ENCODE measurements around the gene STK32C.

Gene STK32C

DNA sequence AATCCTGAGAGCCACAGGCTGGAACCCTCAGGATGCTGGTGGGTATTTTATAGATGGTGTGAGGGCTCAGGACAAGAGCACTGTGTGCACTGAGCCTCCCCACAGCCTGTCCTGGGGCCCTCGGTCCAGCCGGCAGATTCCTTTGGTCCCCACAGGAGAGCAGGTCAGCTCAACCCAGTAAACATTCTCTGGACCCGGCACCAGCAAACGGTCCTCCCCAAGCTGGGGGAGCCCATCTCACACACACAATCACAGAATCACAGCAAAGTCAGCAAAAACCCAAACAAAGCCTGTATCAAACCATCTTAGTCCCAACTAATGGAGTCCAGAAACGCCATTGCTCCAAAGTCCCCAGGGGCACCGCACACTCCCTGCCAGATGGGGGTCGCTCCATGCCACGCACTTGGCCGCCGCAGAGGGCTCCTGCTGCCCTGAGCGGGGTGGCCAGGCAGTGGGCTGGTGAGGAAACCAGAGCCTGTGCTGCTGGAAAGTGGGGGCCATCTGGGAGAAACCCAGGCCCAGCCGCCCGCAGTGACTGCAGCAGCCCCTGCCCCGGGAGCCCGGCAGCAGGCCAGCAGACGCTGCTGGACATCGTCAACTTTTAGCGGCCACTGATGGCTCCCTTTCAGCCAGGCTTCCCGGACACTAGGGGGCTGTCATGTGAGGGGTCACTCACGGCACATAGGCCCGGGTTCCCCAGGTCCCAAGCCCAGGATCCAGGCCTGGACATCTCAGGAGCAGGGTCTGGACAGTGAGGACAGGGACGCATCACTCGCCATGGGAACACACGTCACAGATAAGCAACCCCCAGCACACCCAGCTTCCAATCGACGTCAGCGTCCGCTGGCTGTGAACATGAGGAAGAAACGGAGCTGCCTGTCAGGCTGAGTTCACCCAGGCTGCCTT lies 68.4 kb downstream of the STK32C start:
- TF ChIP-seq L3MBTL2 (conservative IDR thresholded peaks at IDR 0.05), result no peak
- no peak for TF ChIP-seq SP1 (IDR thresholded peaks at IDR 0.05)
- TF ChIP-seq FOXA1 (IDR thresholded peaks at IDR 0.05), result no peak
- DNase-seq (ENCODE audit: extremely low spot score), result no peak
- CTCF ChIA-PET, result interaction anchor here (0.7 kb wide), 1 partner anchor 132 kb away, joined by 3 read pairs; no protein-coding TSS in a partner anchor
- POLR2A ChIA-PET, result no interaction called here

DNA sequence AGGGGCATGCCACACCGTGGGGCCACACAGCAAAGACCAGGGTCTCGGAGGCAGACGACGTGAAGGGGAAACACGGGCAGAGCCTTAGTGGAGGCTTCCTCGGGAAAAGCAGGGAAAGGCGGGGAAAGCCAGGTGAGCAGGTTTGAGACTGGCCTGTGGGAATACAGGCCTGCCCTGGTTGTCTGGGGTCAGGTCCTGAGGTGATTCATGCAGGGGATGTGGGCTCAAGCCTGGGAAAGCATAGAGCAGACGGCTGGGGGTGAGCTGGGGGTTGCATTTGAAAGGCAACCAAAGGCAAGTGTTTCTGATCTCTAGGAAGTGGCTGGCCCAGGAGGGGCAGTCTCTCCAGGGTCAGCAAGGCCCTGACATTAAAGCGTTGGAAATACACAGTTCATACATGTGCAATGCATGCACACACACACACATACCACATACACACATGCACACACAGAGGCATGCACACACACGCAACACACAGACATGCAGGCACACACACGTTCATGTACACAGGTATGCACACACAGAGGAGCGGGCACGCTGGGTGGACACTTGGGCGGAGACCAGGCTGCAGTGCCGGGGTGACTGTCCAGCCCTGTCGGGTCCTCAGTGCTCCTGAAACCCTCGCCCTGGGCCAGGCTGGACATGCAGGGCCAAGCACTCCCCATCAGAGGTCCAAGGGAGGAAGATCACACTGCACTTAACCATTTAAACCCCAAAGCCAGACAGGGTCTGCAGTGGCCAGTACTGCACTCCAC lies 69.2 kb downstream of the STK32C start:
- TF ChIP-seq BHLHE40 (IDR thresholded peaks at IDR 0.05; ENCODE audit: borderline replicate concordance), result no peak
- TF ChIP-seq SUZ12 (IDR thresholded peaks at IDR 0.05), result no peak
- no peak for TF ChIP-seq HDGF (IDR thresholded peaks at IDR 0.05; ENCODE audit: borderline replicate concordance)
- no peak for DNase-seq (ENCODE audit: extremely low spot score)
- ChIA-PET CTCF (no interaction called here), POLR2A (interaction anchor here (0.8 kb wide), 1 partner anchor 97 kb away, joined by 3 read pairs; no protein-coding TSS in a partner anchor)

DNA sequence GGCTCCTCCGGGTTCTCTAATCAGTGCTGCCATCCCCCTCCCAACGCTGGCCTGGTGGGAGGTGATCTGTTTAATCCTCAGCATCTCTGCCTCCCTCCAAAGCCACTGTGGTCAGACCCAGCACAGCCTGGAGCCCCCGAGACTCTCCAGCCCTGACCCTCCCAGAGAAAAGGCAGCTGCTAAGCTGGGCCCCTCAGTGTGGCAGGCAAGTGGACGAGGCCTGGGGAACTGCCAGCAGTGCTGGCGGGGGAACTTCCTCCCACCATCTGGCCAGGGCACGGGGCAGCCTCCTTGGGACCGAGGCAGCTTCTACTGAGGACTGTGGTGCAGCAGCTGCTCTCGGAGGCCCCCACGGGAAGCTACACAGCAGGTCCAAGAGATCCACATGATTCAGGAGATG lies 69.9 kb downstream of the STK32C start:
- CTCF ChIA-PET, result no interaction called here
- TF ChIP-seq SP1 (IDR thresholded peaks at IDR 0.05) (no peak), FOXK2 (IDR thresholded peaks at IDR 0.05) (no peak), LEF1 (IDR thresholded peaks at IDR 0.05; ENCODE audit: borderline replicate concordance) (no peak)
- TF ChIP-seq, protein P1, sequence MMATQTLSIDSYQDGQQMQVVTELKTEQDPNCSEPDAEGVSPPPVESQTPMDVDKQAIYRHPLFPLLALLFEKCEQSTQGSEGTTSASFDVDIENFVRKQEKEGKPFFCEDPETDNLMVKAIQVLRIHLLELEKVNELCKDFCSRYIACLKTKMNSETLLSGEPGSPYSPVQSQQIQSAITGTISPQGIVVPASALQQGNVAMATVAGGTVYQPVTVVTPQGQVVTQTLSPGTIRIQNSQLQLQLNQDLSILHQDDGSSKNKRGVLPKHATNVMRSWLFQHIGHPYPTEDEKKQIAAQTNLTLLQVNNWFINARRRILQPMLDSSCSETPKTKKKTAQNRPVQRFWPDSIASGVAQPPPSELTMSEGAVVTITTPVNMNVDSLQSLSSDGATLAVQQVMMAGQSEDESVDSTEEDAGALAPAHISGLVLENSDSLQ (IDR thresholded peaks at IDR 0.05), result no peak
- POLR2A ChIA-PET, result interaction anchor here (0.8 kb wide), 1 partner anchor 98 kb away, joined by 3 read pairs; no protein-coding TSS in a partner anchor
- no peak for DNase-seq (ENCODE audit: extremely low spot score)

DNA sequence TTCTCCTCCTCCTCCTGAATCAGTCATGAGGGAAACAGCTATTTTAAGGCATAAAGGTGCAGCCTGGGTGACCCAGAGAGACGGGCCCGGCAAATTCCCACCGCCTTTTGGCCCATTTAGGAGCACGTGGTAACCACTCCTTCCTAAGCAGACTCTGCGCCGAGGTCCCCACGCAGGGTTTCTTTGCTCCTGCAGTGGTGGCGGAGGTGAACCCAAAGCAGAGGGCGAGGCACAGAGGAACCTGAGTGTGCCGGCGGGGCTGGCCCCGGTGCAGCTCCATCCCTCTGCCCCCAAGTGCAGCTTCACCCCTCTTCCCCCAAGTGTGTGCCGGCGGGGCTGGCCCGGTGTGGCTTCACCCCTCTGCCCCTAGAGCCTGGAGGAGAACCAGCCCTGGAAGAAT lies 70.4 kb downstream of the STK32C start:
- DNase-seq (ENCODE audit: extremely low spot score), result no peak
- POLR2A ChIA-PET, result interaction anchor here (0.8 kb wide), 1 partner anchor 99 kb away, joined by 3 read pairs; no protein-coding TSS in a partner anchor
- TF ChIP-seq TARDBP (IDR thresholded peaks at IDR 0.05) (no peak), HDGF (IDR thresholded peaks at IDR 0.05; ENCODE audit: borderline replicate concordance) (no peak), FOXK2 (IDR thresholded peaks at IDR 0.05) (no peak), LEF1 (IDR thresholded peaks at IDR 0.05; ENCODE audit: borderline replicate concordance) (no peak), NFRKB (IDR thresholded peaks at IDR 0.05) (no peak), CTBP1 (IDR thresholded peaks at IDR 0.05; ENCODE audit: borderline replicate concordance) (no peak), ARNT (IDR thresholded peaks at IDR 0.05) (no peak), BHLHE40 (IDR thresholded peaks at IDR 0.05; ENCODE audit: borderline replicate concordance) (no peak)
- TF ChIP-seq, protein P1 (IDR thresholded peaks at IDR 0.05), result no peak
- CTCF ChIA-PET, result no interaction called here

DNA sequence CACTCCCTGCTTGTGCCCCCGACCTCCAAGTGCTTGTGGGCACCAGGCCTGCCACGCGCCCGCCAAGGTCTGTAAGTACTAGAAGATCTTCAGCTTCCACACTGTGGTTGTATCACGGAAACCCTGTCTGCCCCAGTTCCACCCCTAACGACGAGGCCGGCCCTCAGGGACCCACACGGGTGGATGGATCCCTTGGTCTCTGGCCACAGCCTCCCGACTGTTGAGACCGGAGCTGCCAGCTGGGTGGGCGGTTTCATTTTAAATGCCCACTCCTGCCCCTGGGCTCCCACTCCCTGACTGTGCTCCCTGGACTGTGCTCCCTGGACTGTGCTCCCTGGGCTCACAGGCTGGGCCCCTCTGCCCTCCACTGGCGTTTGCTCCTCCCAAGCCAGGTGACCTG lies 70.9 kb downstream of the STK32C start:
- ChIA-PET POLR2A (no interaction called here), CTCF (no interaction called here)
- TF ChIP-seq BHLHE40 (IDR thresholded peaks at IDR 0.05; ENCODE audit: borderline replicate concordance), result no peak
- no peak for TF ChIP-seq LEF1 (IDR thresholded peaks at IDR 0.05; ENCODE audit: borderline replicate concordance)
- no peak for TF ChIP-seq HDGF (IDR thresholded peaks at IDR 0.05; ENCODE audit: borderline replicate concordance)
- no peak for TF ChIP-seq TARDBP (IDR thresholded peaks at IDR 0.05)
- no peak for TF ChIP-seq SUZ12 (IDR thresholded peaks at IDR 0.05)
- TF ChIP-seq FOXM1 (IDR thresholded peaks at IDR 0.05; ENCODE audit: borderline replicate concordance), result no peak
- TF ChIP-seq L3MBTL2 (conservative IDR thresholded peaks at IDR 0.05), result no peak
- TF ChIP-seq, protein P1 (IDR thresholded peaks at IDR 0.05), result no peak
- TF ChIP-seq CTBP1 (IDR thresholded peaks at IDR 0.05; ENCODE audit: borderline replicate concordance), result no peak
- no peak for TF ChIP-seq ELF4 (IDR thresholded peaks at IDR 0.05)
- TF ChIP-seq FOXA1 (IDR thresholded peaks at IDR 0.05), result no peak
- no peak for DNase-seq (ENCODE audit: extremely low spot score)

DNA sequence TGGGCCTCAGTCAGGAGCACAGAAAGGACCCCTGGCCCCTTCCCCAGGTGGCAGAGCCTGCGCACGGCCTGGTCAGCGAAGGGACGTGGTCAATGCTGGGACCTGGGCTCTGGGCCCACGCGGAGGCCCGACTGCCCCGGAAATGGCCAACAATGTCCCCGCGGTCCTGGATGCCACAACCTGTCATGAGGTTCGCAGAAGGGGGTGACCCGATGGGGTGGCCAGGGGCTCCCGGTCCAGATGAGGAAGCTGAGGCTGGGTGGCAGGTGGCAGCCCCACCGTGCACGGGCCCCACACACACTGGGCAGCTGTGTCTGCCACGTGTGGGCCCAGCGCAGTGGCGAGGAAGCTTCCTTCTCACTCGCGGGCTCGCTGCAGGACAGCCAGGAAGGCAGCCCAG lies 71.6 kb downstream of the STK32C start:
- ChIA-PET POLR2A (no interaction called here), CTCF (no interaction called here)
- DNase-seq (ENCODE audit: extremely low spot score), result no peak
- TF ChIP-seq BHLHE40 (IDR thresholded peaks at IDR 0.05; ENCODE audit: borderline replicate concordance) (no peak), FOXM1 (IDR thresholded peaks at IDR 0.05; ENCODE audit: borderline replicate concordance) (no peak), L3MBTL2 (conservative IDR thresholded peaks at IDR 0.05) (no peak), ARNT (IDR thresholded peaks at IDR 0.05) (no peak), SP1 (IDR thresholded peaks at IDR 0.05) (no peak), TARDBP (IDR thresholded peaks at IDR 0.05) (no peak), FOXK2 (IDR thresholded peaks at IDR 0.05) (no peak), HDGF (IDR thresholded peaks at IDR 0.05; ENCODE audit: borderline replicate concordance) (no peak)
- TF ChIP-seq, protein P1 (IDR thresholded peaks at IDR 0.05), result no peak

Measured in HEK293T (cell line).